ENCODE results near the gene IGSF9.

DNA sequence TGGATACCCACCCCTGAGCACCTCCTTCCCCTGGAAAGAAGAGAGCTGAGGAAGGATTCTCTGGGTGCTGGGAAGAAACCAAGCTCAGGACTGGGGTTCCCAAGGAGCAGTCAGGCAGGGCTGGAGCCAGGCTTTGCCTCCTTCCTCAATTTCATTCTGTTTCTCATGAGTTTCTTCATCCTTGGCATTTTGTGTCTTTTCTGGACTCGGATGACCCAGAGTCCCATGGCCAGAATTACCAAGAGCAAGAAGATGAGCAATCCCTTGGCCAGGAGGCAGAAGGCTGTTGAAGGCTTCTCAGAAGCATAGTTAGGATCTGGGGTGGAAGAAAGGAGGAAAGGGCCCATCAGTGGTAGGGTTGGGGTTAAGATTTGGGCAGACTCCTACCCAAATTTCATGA lies 6.1 kb upstream of the IGSF9 start:
- TF ChIP-seq CTCF (IDR thresholded peaks at IDR 0.05 in 2 of 3, conservative IDR thresholded peaks at IDR 0.05 in 1 of 3; ENCODE audit: control insufficient read depth in 2 of 3, extremely low read depth in 1 of 3, insufficient read depth in 1 of 3, low read depth in 3 of 3, low read length in 3 of 3), result no peak
- no peak for TF ChIP-seq POLR2A (IDR thresholded peaks at IDR 0.05; ENCODE audit: low read depth, low read length)
- TF ChIP-seq NFIC (IDR thresholded peaks at IDR 0.05; ENCODE audit: low read depth, low read length), result no peak
- TF ChIP-seq, protein P1, sequence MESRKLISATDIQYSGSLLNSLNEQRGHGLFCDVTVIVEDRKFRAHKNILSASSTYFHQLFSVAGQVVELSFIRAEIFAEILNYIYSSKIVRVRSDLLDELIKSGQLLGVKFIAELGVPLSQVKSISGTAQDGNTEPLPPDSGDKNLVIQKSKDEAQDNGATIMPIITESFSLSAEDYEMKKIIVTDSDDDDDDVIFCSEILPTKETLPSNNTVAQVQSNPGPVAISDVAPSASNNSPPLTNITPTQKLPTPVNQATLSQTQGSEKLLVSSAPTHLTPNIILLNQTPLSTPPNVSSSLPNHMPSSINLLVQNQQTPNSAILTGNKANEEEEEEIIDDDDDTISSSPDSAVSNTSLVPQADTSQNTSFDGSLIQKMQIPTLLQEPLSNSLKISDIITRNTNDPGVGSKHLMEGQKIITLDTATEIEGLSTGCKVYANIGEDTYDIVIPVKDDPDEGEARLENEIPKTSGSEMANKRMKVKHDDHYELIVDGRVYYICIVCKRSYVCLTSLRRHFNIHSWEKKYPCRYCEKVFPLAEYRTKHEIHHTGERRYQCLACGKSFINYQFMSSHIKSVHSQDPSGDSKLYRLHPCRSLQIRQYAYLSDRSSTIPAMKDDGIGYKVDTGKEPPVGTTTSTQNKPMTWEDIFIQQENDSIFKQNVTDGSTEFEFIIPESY (IDR thresholded peaks at IDR 0.05), result no peak
- no peak for TF ChIP-seq FOXK2 (IDR thresholded peaks at IDR 0.05)
- no peak for TF ChIP-seq POLR2AphosphoS5 (IDR thresholded peaks at IDR 0.05; ENCODE audit: low read length)
- TF ChIP-seq E4F1 (IDR thresholded peaks at IDR 0.05; ENCODE audit: borderline replicate concordance, partially characterized antibody), result no peak
- no peak for TF ChIP-seq NFYA (IDR thresholded peaks at IDR 0.05; ENCODE audit: borderline replicate concordance, low read depth, low read length)
- no peak for TF ChIP-seq CREB1 (IDR thresholded peaks at IDR 0.05; ENCODE audit: low read depth)
